GM12864 (cell line): ENCODE results near the gene ZNF750.

Source experiments
- DNase-seq: peaks from one replicate; pipeline ENCODE4 v3.0.0-alpha.2; 2011; ENCODE audit warnings: low read depth
- H3K4me3 ChIP-seq: 2 replicates; pipeline ENCODE4 v1.5.1; 2011; ENCODE audit warnings: mild to moderate bottlenecking, low read depth, low read length, control low read depth
- CTCF ChIP-seq: IDR thresholded peaks from 2 replicates; pipeline ENCODE4 v1.5.1; 2011; ENCODE audit warnings: low read depth, mild to moderate bottlenecking, moderate library complexity, low read length, control low read depth, inconsistent platforms; ENCODE audit errors: missing control alignments

ZNF750 gene

GRCh38 chr17:82846061-82846691 lies 6.4 kb upstream of the ZNF750 start:
- DNase-seq = no peak
- no peak for TF ChIP-seq CTCF
- no peak overlapping the region for H3K4me3 ChIP-seq

- no peak for TF ChIP-seq CTCF
- DNase-seq = no peak
- no peak overlapping the region for H3K4me3 ChIP-seq
Measured at GRCh38 chr17:82845163-82845807, 5.5 kb upstream of the ZNF750 start.

GRCh38 chr17:82844796-82845162 lies 5.0 kb upstream of the ZNF750 start:
- no peak for TF ChIP-seq CTCF
- H3K4me3 ChIP-seq = no peak overlapping the region
- no peak for DNase-seq

- no peak for DNase-seq
- TF ChIP-seq CTCF = no peak
- H3K4me3 ChIP-seq = no peak overlapping the region
Measured at GRCh38 chr17:82843904-82844680, 4.3 kb upstream of the ZNF750 start.

GRCh38 chr17:82841921-82842596 lies 2.2 kb upstream of the ZNF750 start:
- no peak for DNase-seq
- no peak for TF ChIP-seq CTCF
- no peak overlapping the region for H3K4me3 ChIP-seq

DNA sequence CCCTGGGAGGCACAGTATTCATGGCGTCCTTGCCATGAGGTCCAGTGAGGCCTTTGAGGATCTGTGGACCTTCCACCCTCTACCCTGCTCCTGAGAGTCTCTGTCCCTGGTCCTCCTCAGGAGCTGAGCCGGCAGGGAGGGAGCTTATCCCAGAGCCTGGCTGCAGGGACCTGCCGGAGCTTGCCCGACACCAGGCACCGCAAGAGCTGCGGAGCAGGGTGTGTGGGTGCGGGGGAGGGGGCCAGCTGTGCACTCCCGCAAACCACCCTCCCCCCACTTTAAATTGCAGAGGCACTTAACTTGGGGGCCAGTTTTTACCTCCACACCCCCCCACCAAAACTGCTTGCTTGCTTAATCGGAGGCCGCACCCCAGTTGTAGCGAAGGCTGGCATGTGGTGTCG lies 609 bp upstream of the ZNF750 start:
- TF ChIP-seq CTCF = no peak
- DNase-seq = no peak
- H3K4me3 ChIP-seq = no peak overlapping the region
